Aorta (tissue), 5 donors: ENCODE measurements around the gene CMSS1. TPM values are rescaled to one million over a fixed set of nuclear protein-coding genes. Genes with fewer than 3 reads are reported as not detected.
"Not testable (repeated sequence)": the region's sequence is repeated elsewhere in the genome, so short reads cannot be mapped to it uniquely, and the experiment has no call there.

Source experiments
- ATAC-seq: fragments of 200-7000 bp; cut with Tn5 transposase; one replicate; pipeline ENCODE4 v1.9.1; 2022; ENCODE audit warnings: moderate library complexity; ENCODE audit not compliant: low FRiP score
- DNase-seq, 2 donors: peaks; one replicate each; pipeline ENCODE4 v3.0.0-alpha.2; 2020
- H3K27ac ChIP-seq, 2 donors: one replicate each; pipeline ENCODE4 v1.5.1; 2013; ENCODE audit warnings: low read length in 2 of 2, mild to moderate bottlenecking in 2 of 2, moderate library complexity in 2 of 2, control low read depth in 1 of 2, inconsistent platforms in 1 of 2, low read depth in 1 of 2
- H3K27me3 ChIP-seq, 2 donors: one replicate each; pipeline ENCODE4 v1.6.1; 2013; ENCODE audit warnings: control low read depth in 1 of 2, low read length in 1 of 2, mild to moderate bottlenecking in 1 of 2, moderate library complexity in 1 of 2; ENCODE audit not compliant: insufficient read depth in 2 of 2, control insufficient read depth in 1 of 2
- H3K36me3 ChIP-seq, 2 donors: one replicate each; pipeline ENCODE4 v1.6.1; 2013; ENCODE audit warnings: control low read depth in 1 of 2, low read length in 1 of 2, mild to moderate bottlenecking in 1 of 2; ENCODE audit not compliant: insufficient read depth in 2 of 2, control insufficient read depth in 1 of 2
- H3K4me1 ChIP-seq, 2 donors: one replicate each; pipeline ENCODE4 v1.6.1; 2013; ENCODE audit warnings: low read length in 2 of 2, control low read depth in 1 of 2, mild to moderate bottlenecking in 1 of 2, moderate library complexity in 1 of 2; ENCODE audit not compliant: insufficient read depth in 2 of 2, control insufficient read depth in 1 of 2
- H3K4me3 ChIP-seq, 2 donors: one replicate each; pipeline ENCODE4 v1.5.1; 2013; ENCODE audit warnings: low read length in 2 of 2, control low read depth in 1 of 2, mild to moderate bottlenecking in 1 of 2
- H3K9me3 ChIP-seq: one replicate; pipeline ENCODE4 v1.6.1; 2013; ENCODE audit warnings: mild to moderate bottlenecking, low read length; ENCODE audit not compliant: control insufficient read depth
- WGBS, 2 donors: extraction: QIAGEN DNeasy Blood & Tissue Kit; methylation state at CpG; one replicate each; pipeline ENCODE4 v1.1.7; 2013; 5-methylcytosine and 5-hydroxymethylcytosine counted together
- intact Hi-C, 2 donors: fragments of 100-400 bp; cut with DNase I; formaldehyde crosslinking; loops; one replicate each; pipeline versions ENCODE4 v1.14.2 to v1.15.0; 2022
- microRNA-seq, 2 donors: library from miRNA; unstranded; fragments of <30 nt; microRNA quantifications; one replicate each; pipeline ENCODE4 v1.2.0, GENCODE V29; 2020
- polyA plus RNA-seq, 2 donors: library from polyadenylated mRNA; stranded (reverse); fragments of 200-250 nt; gene quantifications; one replicate each; pipeline ENCODE4 v1.2.3, GENCODE V29; 2013
- total RNA-seq, 2 donors: library from RNA; stranded (reverse); fragmentation: NEBNext Ultra II Directional; extraction: Animal tissue kit (Norgen Biotek cat#: 25700); gene quantifications; one replicate each; pipeline ENCODE4 v1.2.1, GENCODE V29; 2021
- donor health status: healthy with polysubstance abuse.
- donor health status: Bipolar disorder and iron deficiency.
- donor health status: DM: no; HTN: no; CAD: no.
- donor health status: DM: no; HTN: no; CAD: no.
- donor health status: DM: yes; HTN: yes; CAD: no.

The CMSS1 gene
- total and polyA plus RNA-seq, 4 donors: 21.3 to 36.3 (median 33.3) TPM

- H3K9me3 ChIP-seq, H3K27me3 ChIP-seq, H3K36me3 ChIP-seq, H3K4me3 ChIP-seq, intact Hi-C loops, DNase-seq, H3K27ac ChIP-seq, H3K4me1 ChIP-seq, ATAC-seq: not testable (repeated sequence)
- WGBS, 2 donors: 95 to 96% methylated on average over 3 of the region's 3 CpGs
Measured at GRCh38 chr3:100229188-100229587, 411.5 kb downstream of the CMSS1 start.

GRCh38 chr3:100230710-100231109, 413.0 kb downstream of the CMSS1 start:
- no peaks in the 10 kb centered on the region for H3K27me3 ChIP-seq
- intact Hi-C loops: no loop called here
- DNase-seq (no peak), ATAC-seq (no peak)
- 83 to 88% methylated on average over 3 of the region's 3 CpGs for WGBS, 2 donors
- H3K4me1 ChIP-seq: no peaks in the 10 kb centered on the region
- H3K4me3 ChIP-seq: no peak overlapping the region
- no peaks in the 10 kb centered on the region for H3K9me3 ChIP-seq
- no peaks in the 10 kb centered on the region for H3K36me3 ChIP-seq
- no peak overlapping the region for H3K27ac ChIP-seq

Small RNA genes lying within 50 kb of the gene (microRNA-seq; reads per million reads assigned to microRNA genes)
- 0 reads per million in 2 donors for gene MIR3921

Other genes with a start within 250 kb of the CMSS1 start
- gene COL8A1, start 179.3 kb upstream of the CMSS1 start, total RNA-seq: 100 to 1,000 TPM; 264 to 514 TPM
- gene COL8A1, start 179.3 kb upstream of the CMSS1 start, polyA plus RNA-seq: 100 to 1,000 TPM; 208 to 277 TPM